ENCODE results near the gene CA10.

- no peak for TF ChIP-seq EZH2 (IDR thresholded peaks at IDR 0.05; ENCODE audit: borderline replicate concordance, low read depth, low read length, poor library complexity, severe bottlenecking)
- TF ChIP-seq, protein P1, sequence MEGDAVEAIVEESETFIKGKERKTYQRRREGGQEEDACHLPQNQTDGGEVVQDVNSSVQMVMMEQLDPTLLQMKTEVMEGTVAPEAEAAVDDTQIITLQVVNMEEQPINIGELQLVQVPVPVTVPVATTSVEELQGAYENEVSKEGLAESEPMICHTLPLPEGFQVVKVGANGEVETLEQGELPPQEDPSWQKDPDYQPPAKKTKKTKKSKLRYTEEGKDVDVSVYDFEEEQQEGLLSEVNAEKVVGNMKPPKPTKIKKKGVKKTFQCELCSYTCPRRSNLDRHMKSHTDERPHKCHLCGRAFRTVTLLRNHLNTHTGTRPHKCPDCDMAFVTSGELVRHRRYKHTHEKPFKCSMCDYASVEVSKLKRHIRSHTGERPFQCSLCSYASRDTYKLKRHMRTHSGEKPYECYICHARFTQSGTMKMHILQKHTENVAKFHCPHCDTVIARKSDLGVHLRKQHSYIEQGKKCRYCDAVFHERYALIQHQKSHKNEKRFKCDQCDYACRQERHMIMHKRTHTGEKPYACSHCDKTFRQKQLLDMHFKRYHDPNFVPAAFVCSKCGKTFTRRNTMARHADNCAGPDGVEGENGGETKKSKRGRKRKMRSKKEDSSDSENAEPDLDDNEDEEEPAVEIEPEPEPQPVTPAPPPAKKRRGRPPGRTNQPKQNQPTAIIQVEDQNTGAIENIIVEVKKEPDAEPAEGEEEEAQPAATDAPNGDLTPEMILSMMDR (conservative IDR thresholded peaks at IDR 0.05; ENCODE audit: low read depth, low read length): no peak
These were observed 17.9 kb downstream of the CA10 start for GRCh38 chr17:52140601-52141000.

All from A673 (cell line).